Stimulated activated CD4-positive, alpha-beta T cell treated with anti-CD3 and anti-CD28 coated beads, Interleukin-4, amount 100 ng/mL, for 48 hours (primary cell): ENCODE measurements around the gene SMAP1.
"Not testable (repeated sequence)": the region's sequence is repeated elsewhere in the genome, so short reads cannot be mapped to it uniquely, and the experiment has no call there.

Experiments
- DNase-seq, 2 donors: peaks; one replicate each; pipeline ENCODE4 v3.0.0-alpha.2; 2020; ENCODE audit warnings: low read depth in 2 of 2

The SMAP1 gene

GRCh38 chr6:70739534-70739933, 71.9 kb downstream of the SMAP1 start:
- DNase-seq, result no peak

- not testable (repeated sequence) for DNase-seq
These were observed 73.1 kb downstream of the SMAP1 start for GRCh38 chr6:70740746-70741145.

- DNase-seq, result not testable (repeated sequence)
These were observed 74.8 kb downstream of the SMAP1 start for GRCh38 chr6:70742462-70742861.

GRCh38 chr6:70753870-70754380, 86.2 kb downstream of the SMAP1 start:
- DNase-seq, result no peak

- no peak for DNase-seq
These were observed 91.2 kb downstream of the SMAP1 start for GRCh38 chr6:70758883-70759282.

- no peak for DNase-seq
These were observed 96.2 kb downstream of the SMAP1 start for GRCh38 chr6:70763754-70764510.

GRCh38 chr6:70764706-70765105, 97.0 kb downstream of the SMAP1 start:
- DNase-seq, result no peak

- DNase-seq, result not testable (repeated sequence)
These were observed 103.7 kb downstream of the SMAP1 start for GRCh38 chr6:70771351-70771750.

GRCh38 chr6:70779934-70780333, 112.3 kb downstream of the SMAP1 start:
- no peak for DNase-seq

GRCh38 chr6:70790483-70791224, 123.0 kb downstream of the SMAP1 start:
- no peak for DNase-seq

GRCh38 chr6:70797625-70798024, 129.9 kb downstream of the SMAP1 start:
- DNase-seq, result no peak

- DNase-seq, result no peak
These were observed 138.4 kb downstream of the SMAP1 start for GRCh38 chr6:70806086-70806485.

- DNase-seq, result no peak
These were observed 144.1 kb downstream of the SMAP1 start for GRCh38 chr6:70811788-70812187.

- no peak for DNase-seq
These were observed 146.2 kb downstream of the SMAP1 start for GRCh38 chr6:70813885-70814284.

GRCh38 chr6:70819646-70820045, 152.0 kb downstream of the SMAP1 start:
- DNase-seq, result no peak

GRCh38 chr6:70820778-70821177, 153.1 kb downstream of the SMAP1 start:
- no peak for DNase-seq

GRCh38 chr6:70821751-70822150, 154.1 kb downstream of the SMAP1 start:
- no peak for DNase-seq

GRCh38 chr6:70823651-70824050, 156.0 kb downstream of the SMAP1 start:
- no peak for DNase-seq

GRCh38 chr6:70831427-70831826, 163.7 kb downstream of the SMAP1 start:
- DNase-seq, result no peak

GRCh38 chr6:70834520-70834919, 166.8 kb downstream of the SMAP1 start:
- no peak for DNase-seq

- DNase-seq, result no peak
These were observed 171.2 kb downstream of the SMAP1 start for GRCh38 chr6:70838907-70839285.

GRCh38 chr6:70839286-70840266, 171.9 kb downstream of the SMAP1 start:
- DNase-seq, result no peak
